T-helper 2 cell treated with Interferon-gamma antibody and Interleukin-4, amounts not matched to agents 100 ng/mL and 5 ng/mL, for 36 hours (primary cell): ENCODE measurements around the gene THBS2. TPM values are rescaled to one million over a fixed set of nuclear protein-coding genes. Genes with fewer than 3 reads are reported as not detected.

Experiments used
- intact Hi-C: fragments of 100-400 bp; cut with micrococcal nuclease; formaldehyde crosslinking; loops from one replicate; pipeline ENCODE4 v1.15.1; 2023
- total RNA-seq: library from RNA; stranded (reverse); gene quantifications from 2 replicates; pipeline ENCODE4 v1.2.3, GENCODE V29; 2022

The THBS2 gene
- total RNA-seq, 1 donor from 2014 or later: not detected

- intact Hi-C loops: no loop called here
Measured at GRCh38 chr6:169231790-169232506, 21.7 kb downstream of the THBS2 start.

GRCh38 chr6:169230946-169231789, 22.5 kb downstream of the THBS2 start:
- intact Hi-C loops: no loop called here

GRCh38 chr6:169230322-169230665, 23.4 kb downstream of the THBS2 start:
- intact Hi-C loops: no loop called here

- intact Hi-C loops: no loop called here
Measured at GRCh38 chr6:169229615-169230321, 23.9 kb downstream of the THBS2 start.

- intact Hi-C loops: no loop called here
Measured at GRCh38 chr6:169227116-169227515, 26.5 kb downstream of the THBS2 start.

- intact Hi-C loops: no loop called here
Measured at GRCh38 chr6:169225887-169226286, 27.8 kb downstream of the THBS2 start.

GRCh38 chr6:169225131-169225576, 28.5 kb downstream of the THBS2 start:
- intact Hi-C loops: no loop called here

GRCh38 chr6:169224716-169225115, 28.9 kb downstream of the THBS2 start:
- intact Hi-C loops: no loop called here

- intact Hi-C loops: no loop called here
Measured at GRCh38 chr6:169224185-169224695, 29.4 kb downstream of the THBS2 start.

- intact Hi-C loops: no loop called here
Measured at GRCh38 chr6:169223006-169223405, 30.6 kb downstream of the THBS2 start.

GRCh38 chr6:169222126-169222525, 31.5 kb downstream of the THBS2 start:
- intact Hi-C loops: no loop called here

GRCh38 chr6:169221264-169221663, 32.4 kb downstream of the THBS2 start:
- intact Hi-C loops: no loop called here

- intact Hi-C loops: no loop called here
Measured at GRCh38 chr6:169220068-169220964, 33.3 kb downstream of the THBS2 start.

GRCh38 chr6:169217972-169218371, 35.7 kb downstream of the THBS2 start:
- intact Hi-C loops: loop anchor here (10.0 kb wide), 2 partner anchors 437 to 1337 kb away; partner anchors contain the start of genes PSMB1 and TBP

GRCh38 chr6:169216830-169217229, 36.8 kb downstream of the THBS2 start:
- intact Hi-C loops: loop anchor here (10.0 kb wide), 2 partner anchors 438 to 1338 kb away; partner anchors contain the start of genes PSMB1 and TBP

- intact Hi-C loops: loop anchor here (10.0 kb wide), 2 partner anchors 440 to 1340 kb away; partner anchors contain the start of genes PSMB1 and TBP
Measured at GRCh38 chr6:169215201-169215681, 38.4 kb downstream of the THBS2 start.

- intact Hi-C loops: loop anchor here (10.0 kb wide), 2 partner anchors 440 to 1340 kb away; partner anchors contain the start of genes PSMB1 and TBP
Measured at GRCh38 chr6:169214789-169215188, 38.9 kb downstream of the THBS2 start.

GRCh38 chr6:169213814-169214520, 39.7 kb downstream of the THBS2 start:
- intact Hi-C loops: loop anchor here (2.0 to 10.0 kb wide), 3 partner anchors 441 to 1341 kb away; partner anchors contain the start of genes DYNLT2, ERMARD, PSMB1 and TBP
